A549 (cell line): ENCODE data around the gene RSF1. TPM values are rescaled to one million over a fixed set of nuclear protein-coding genes. Genes with fewer than 3 reads are reported as not detected.

ENCODE experiments used
- ATAC-seq, 2 experiments: fragments of 200-7000 bp in 1 of 2; fragments of >200 bp in 1 of 2; cut with Nextera tagmentation in 1 of 2; cut with Tn5 transposase in 1 of 2; 3 replicates each; pipeline versions ENCODE4 v1.8.0 to v1.9.1; 2018 to 2020; ENCODE audit warnings: mild to moderate bottlenecking in 1 of 2, moderate library complexity in 1 of 2
- CTCF ChIA-PET: fragments of 300-600 bp; sonication (Branson Sonifier 250); formaldehyde crosslinking; extraction: SDS; loops from one replicate; lab custom pipeline; 2021; ENCODE audit warnings: antibody characterized with exemption, inconsistent platforms; lab: Yijun Ruan, JAX
- POLR2A ChIA-PET: fragments of 350-600 bp; formaldehyde crosslinking; extraction: SDS; loops from one replicate; lab custom pipeline; 2021; ENCODE audit warnings: antibody characterized with exemption, inconsistent platforms; lab: Yijun Ruan, JAX
- DNase-seq, 2 experiments: peaks; one replicate each; pipeline versions ENCODE4 v3.0.0 to v3.0.0-alpha.2; 2011 to 2016; ENCODE audit warnings: low read depth in 1 of 2, low spot score in 1 of 2
- FAIRE-seq: peaks from 2 replicates; lab custom pipeline; 2011; peaks lifted over from hg19 to GRCh38; lab: Jason Lieb, UNC
- H3K27ac ChIP-seq, 2 experiments: fragments of >200 bp; sonication (Bioruptor Twin); formaldehyde crosslinking; 3 replicates each; pipeline ENCODE4 v1.5.1; 2016 to 2017
- H3K4me1 ChIP-seq: fragments of >200 bp; sonication (Bioruptor Twin); formaldehyde crosslinking; 3 replicates; pipeline ENCODE4 v1.6.1; 2016
- H3K4me2 ChIP-seq: fragments of >200 bp; sonication (Bioruptor Twin); formaldehyde crosslinking; 3 replicates; pipeline ENCODE4 v1.6.1; 2016
- H3K4me3 ChIP-seq: fragments of >200 bp; sonication (Bioruptor Twin); formaldehyde crosslinking; 3 replicates; pipeline ENCODE4 v1.5.1; 2016
- H3K9me3 ChIP-seq: fragments of >200 bp; sonication (Bioruptor Twin); formaldehyde crosslinking; 3 replicates; pipeline ENCODE4 v1.6.1; 2016
- CHD2 ChIP-seq: fragments of 150-350 bp; IDR thresholded peaks from 2 replicates; pipeline ENCODE4 v1.6.1; 2014; ENCODE audit warnings: low read length; ENCODE audit not compliant: partially characterized antibody
- CHD4 ChIP-seq: fragments of 200-600 bp; sonication (generic); IDR thresholded peaks from 2 replicates; pipeline ENCODE4 v1.6.1; 2016; ENCODE audit warnings: antibody characterized with exemption, mild to moderate bottlenecking, borderline replicate concordance
- CTCF ChIP-seq: fragments of >200 bp; sonication (Bioruptor Twin); formaldehyde crosslinking; IDR thresholded peaks from 3 replicates; pipeline ENCODE4 v1.5.1; 2016
- E2F6 ChIP-seq: IDR thresholded peaks from 2 replicates; pipeline ENCODE4 v1.6.1; 2012; ENCODE audit warnings: low read depth, borderline replicate concordance
- EP300 ChIP-seq, 2 experiments: fragments of >200 bp; sonication (Bioruptor Twin); formaldehyde crosslinking; IDR thresholded peaks; 2 replicates in 1 of 2; 3 replicates in 1 of 2; pipeline ENCODE4 v1.6.1; 2016 to 2017
- HDAC2 ChIP-seq: fragments of 200-600 bp; sonication (generic); IDR thresholded peaks from 2 replicates; pipeline ENCODE4 v1.6.1; 2016
- HES2 ChIP-seq: fragments of >200 bp; sonication (Bioruptor Twin); formaldehyde crosslinking; IDR thresholded peaks from 2 replicates; pipeline ENCODE4 v1.6.1; 2016
- HOXB13 ChIP-seq: fragments of 250-450 bp; sonication (Bioruptor Pico); IDR thresholded peaks from 2 replicates; pipeline ENCODE4 v1.5.0; 2020; ENCODE audit warnings: low read depth, mild to moderate bottlenecking, moderate library complexity
- HOXB5 ChIP-seq: fragments of 250-450 bp; sonication (Bioruptor Pico); IDR thresholded peaks from 2 replicates; pipeline ENCODE4 v1.5.0; 2020; ENCODE audit warnings: mild to moderate bottlenecking, moderate library complexity
- KDM1A ChIP-seq: fragments of 200-600 bp; sonication (generic); IDR thresholded peaks from 2 replicates; pipeline ENCODE4 v1.6.1; 2016; ENCODE audit warnings: low read depth, mild to moderate bottlenecking
- KDM5A ChIP-seq: fragments of 200-600 bp; sonication (generic); IDR thresholded peaks from 2 replicates; pipeline ENCODE4 v1.6.1; 2016; ENCODE audit warnings: antibody characterized with exemption, mild to moderate bottlenecking
- MAFK ChIP-seq: fragments of 450-650 bp; IDR thresholded peaks from 2 replicates; pipeline ENCODE4 v1.6.1; 2014; ENCODE audit not compliant: partially characterized antibody
- MAX ChIP-seq: IDR thresholded peaks from 2 replicates; pipeline ENCODE4 v1.6.1; 2012
- NFE2L2 ChIP-seq: fragments of 150-350 bp; conservative IDR thresholded peaks from 2 replicates; pipeline ENCODE4 v1.6.1; 2014; ENCODE audit warnings: low read length
- PHF8 ChIP-seq: fragments of 200-600 bp; sonication (generic); IDR thresholded peaks from 2 replicates; pipeline ENCODE4 v1.6.1; 2016; ENCODE audit warnings: low read depth, mild to moderate bottlenecking, antibody characterized with exemption, moderate library complexity, borderline replicate concordance
- POLR2AphosphoS2 ChIP-seq: conservative IDR thresholded peaks from 2 replicates; pipeline ENCODE4 v1.6.1; 2012; ENCODE audit warnings: low read length, improper control_type of control experiment, inconsistent platforms
- RFX5 ChIP-seq: fragments of 450-650 bp; IDR thresholded peaks from 2 replicates; pipeline ENCODE4 v1.7.1; 2014; ENCODE audit warnings: antibody characterized with exemption, mild to moderate bottlenecking, moderate library complexity
- SREBF2 ChIP-seq: fragments of 450-650 bp; IDR thresholded peaks from 2 replicates; pipeline ENCODE4 v1.6.1; 2014; ENCODE audit warnings: mild to moderate bottlenecking, moderate library complexity
- TFCP2L1 ChIP-seq: fragments of 250-450 bp; sonication (Bioruptor Pico); IDR thresholded peaks from 2 replicates; pipeline ENCODE4 v1.5.0; 2021; ENCODE audit warnings: mild to moderate bottlenecking
- ZFP36 ChIP-seq: fragments of 450-650 bp; IDR thresholded peaks from 2 replicates; pipeline ENCODE4 v1.6.1; 2014; ENCODE audit warnings: borderline replicate concordance; ENCODE audit not compliant: partially characterized antibody
- ZNF302 ChIP-seq: fragments of 250-450 bp; sonication (Bioruptor Pico); IDR thresholded peaks from 2 replicates; pipeline ENCODE4 v1.9.0; 2021; ENCODE audit warnings: inconsistent platforms, mild to moderate bottlenecking, moderate library complexity
- ZSCAN20 ChIP-seq: fragments of 250-450 bp; sonication (Bioruptor Pico); IDR thresholded peaks from 2 replicates; pipeline ENCODE4 v1.8.0; 2022; ENCODE audit warnings: mild to moderate bottlenecking, moderate library complexity
- WGBS: methylation state at CpG from one replicate; pipeline ENCODE4 v1.1.6; 2017; ENCODE audit errors: missing lambda C conversion rate; 5-methylcytosine and 5-hydroxymethylcytosine counted together
- polyA plus RNA-seq, 4 experiments: library from polyadenylated mRNA; depleted of rRNA in 3 of 4; stranded (reverse); fragments of >200 nt; fragmentation: RNase III in 1 of 4; extraction: RNeasy Plus Mini Kit Qiagen cat#74134 plus additional on column Dnase treatment in 1 of 4; gene quantifications; 2 replicates in 3 of 4; 3 replicates in 1 of 4; pipeline ENCODE4 v1.2.3, GENCODE V29; 2011 to 2017
- TF ChIP-seq, protein P1 (sequence below): fragments of >200 bp; sonication (Bioruptor Twin); formaldehyde crosslinking; IDR thresholded peaks from 3 replicates; pipeline ENCODE4 v1.6.1; 2016
- TF ChIP-seq, protein P2 (sequence below): fragments of 250-450 bp; sonication (Bioruptor Pico); IDR thresholded peaks from 2 replicates; pipeline ENCODE4 v1.5.0; 2020; ENCODE audit warnings: low read depth, mild to moderate bottlenecking, moderate library complexity

RSF1 gene
- polyA plus RNA-seq, 2 of the 4 experiments (the other 2 are of a cell fraction), result 18.8 to 29.6 TPM

- Histone ChIP-seq H3K9me3 (no peaks in the 10 kb centered on the region), H3K27ac (no peak overlapping the region), H3K4me1 (no peaks in the 10 kb centered on the region), H3K4me2 (no peak overlapping the region), H3K4me3 (no peak overlapping the region)
- POLR2A ChIA-PET, result no interaction called here
- no peak for ATAC-seq
- CTCF ChIA-PET, result interaction anchor here (0.6 to 1.4 kb wide), 2 partner anchors 11 to 19 kb away, joined by 3 to 4 read pairs; no protein-coding TSS in a partner anchor
- 91% methylated on average over 3 of the region's 3 CpGs for WGBS
- no peak for FAIRE-seq
- TF ChIP-seq HOXB5, result no peak
- TF ChIP-seq HDAC2, result no peak
- no peak for TF ChIP-seq PHF8
- TF ChIP-seq SREBF2, result no peak
- TF ChIP-seq KDM5A, result no peak
- TF ChIP-seq KDM1A, result no peak
- no peak for TF ChIP-seq MAX
- TF ChIP-seq ZFP36, result no peak
- no peak for TF ChIP-seq MAFK
- TF ChIP-seq, protein P1, sequence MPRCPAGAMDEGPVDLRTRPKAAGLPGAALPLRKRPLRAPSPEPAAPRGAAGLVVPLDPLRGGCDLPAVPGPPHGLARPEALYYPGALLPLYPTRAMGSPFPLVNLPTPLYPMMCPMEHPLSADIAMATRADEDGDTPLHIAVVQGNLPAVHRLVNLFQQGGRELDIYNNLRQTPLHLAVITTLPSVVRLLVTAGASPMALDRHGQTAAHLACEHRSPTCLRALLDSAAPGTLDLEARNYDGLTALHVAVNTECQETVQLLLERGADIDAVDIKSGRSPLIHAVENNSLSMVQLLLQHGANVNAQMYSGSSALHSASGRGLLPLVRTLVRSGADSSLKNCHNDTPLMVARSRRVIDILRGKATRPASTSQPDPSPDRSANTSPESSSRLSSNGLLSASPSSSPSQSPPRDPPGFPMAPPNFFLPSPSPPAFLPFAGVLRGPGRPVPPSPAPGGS, result no peak
- no peak for TF ChIP-seq POLR2AphosphoS2
- no peak for TF ChIP-seq CHD4
- no peak for TF ChIP-seq EP300 (IDR thresholded peaks at IDR 0.05)
- no peak for TF ChIP-seq HOXB13 (CRISPR knock-in tag)
- TF ChIP-seq RFX5, result no peak
- TF ChIP-seq TFCP2L1, result no peak
- no peak for TF ChIP-seq ZNF302 (CRISPR knock-in tag)
- TF ChIP-seq CTCF, result no peak
- TF ChIP-seq, protein P2, sequence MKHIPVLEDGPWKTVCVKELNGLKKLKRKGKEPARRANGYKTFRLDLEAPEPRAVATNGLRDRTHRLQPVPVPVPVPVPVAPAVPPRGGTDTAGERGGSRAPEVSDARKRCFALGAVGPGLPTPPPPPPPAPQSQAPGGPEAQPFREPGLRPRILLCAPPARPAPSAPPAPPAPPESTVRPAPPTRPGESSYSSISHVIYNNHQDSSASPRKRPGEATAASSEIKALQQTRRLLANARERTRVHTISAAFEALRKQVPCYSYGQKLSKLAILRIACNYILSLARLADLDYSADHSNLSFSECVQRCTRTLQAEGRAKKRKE (CRISPR knock-in tag), result no peak
- TF ChIP-seq E2F6, result no peak
- no peak for DNase-seq
These were observed 158.9 kb downstream of the RSF1 start for GRCh38 chr11:77661670-77662069.

DNA sequence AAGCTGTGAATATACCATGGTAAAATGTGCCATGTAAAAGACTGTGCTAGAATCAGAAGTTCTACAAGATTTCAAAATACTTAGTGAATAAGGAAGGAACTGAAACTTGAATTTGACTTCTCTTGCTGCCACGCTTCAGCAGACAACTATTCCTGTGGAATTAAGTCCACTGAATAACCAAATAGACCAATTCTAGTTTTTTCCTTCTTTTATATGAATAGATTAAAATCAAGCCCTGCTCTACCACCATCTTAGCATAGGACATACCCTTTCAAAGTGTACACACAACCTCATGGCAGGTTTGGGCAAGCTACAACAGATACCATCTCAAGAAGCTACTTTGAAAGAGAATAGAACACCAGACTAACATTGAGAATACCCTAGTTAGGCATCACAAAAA is 159.6 kb downstream of the RSF1 start:
- no peak for ATAC-seq
- POLR2A ChIA-PET, result no interaction called here

More for the DNA sequence above, 159.6 kb downstream of the RSF1 start:
- FAIRE-seq, result no peak
- H3K4me2 ChIP-seq, result no peak overlapping the region
- no peaks in the 10 kb centered on the region for H3K9me3 ChIP-seq
- 92% methylated on average over 1 of the region's 1 CpG for WGBS
- H3K4me1 ChIP-seq, result no peaks in the 10 kb centered on the region
- TF ChIP-seq NFE2L2, result no peak
- TF ChIP-seq ZSCAN20 (CRISPR knock-in tag), result no peak
- TF ChIP-seq, protein P1, result no peak
- TF ChIP-seq ZFP36, result no peak
- TF ChIP-seq CHD2, result no peak
- TF ChIP-seq KDM1A, result no peak
- TF ChIP-seq HES2, result no peak
- TF ChIP-seq, all 56 proteins: peak for 0
- Histone ChIP-seq H3K27ac (no peak overlapping the region), H3K4me3 (no peak overlapping the region)
- no peak for DNase-seq
- CTCF ChIA-PET, result interaction anchor here (0.6 kb wide), 1 partner anchor 19 kb away, joined by 4 read pairs; no protein-coding TSS in a partner anchor
